Measurements from ENCODE around the gene BORCS5.

The BORCS5 gene

GRCh38 chr12:12353807-12354206 lies 3.1 kb upstream of the BORCS5 start:
- no peak for DNase-seq

- no peak for DNase-seq
Measured at GRCh38 chr12:12356467-12356895, 397 bp upstream of the BORCS5 start.

DNA sequence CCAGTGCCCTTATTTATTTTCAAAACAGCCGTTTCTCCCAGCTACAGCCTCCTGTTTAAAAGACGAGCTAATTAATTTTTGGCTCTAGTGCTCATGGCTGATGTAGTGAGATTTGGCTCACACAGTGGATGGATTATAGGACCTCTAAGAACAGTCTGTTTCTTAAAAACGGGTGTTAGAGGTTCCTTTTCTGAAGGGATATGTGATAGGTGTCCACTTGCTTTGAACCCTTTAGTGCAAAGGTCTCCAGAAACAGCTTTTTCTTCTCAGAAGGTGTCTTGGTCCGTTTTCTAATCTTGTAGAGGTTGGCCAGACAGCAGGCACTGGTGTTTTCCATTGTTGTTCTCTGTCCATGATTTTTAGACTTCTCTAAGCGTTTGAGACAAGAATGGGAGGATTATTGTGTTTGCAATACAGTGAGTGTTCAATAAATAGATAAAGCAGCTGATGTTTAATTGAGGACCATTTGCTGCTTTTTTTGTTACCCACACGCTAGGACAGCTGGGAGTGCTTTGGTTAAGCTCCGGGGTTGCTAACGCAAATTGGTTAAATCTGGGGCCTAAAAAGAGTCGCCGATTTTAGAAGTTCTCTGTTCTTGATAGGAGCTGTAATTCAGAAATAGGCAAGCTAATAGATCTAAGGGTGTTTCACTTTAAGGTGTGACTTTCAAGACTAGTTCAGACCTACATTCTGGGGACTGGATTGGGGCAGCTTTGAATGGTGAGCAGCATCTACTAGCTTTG lies 1.0 kb downstream of the BORCS5 start:
- peak; percentile 61 for DNase-seq

DNA sequence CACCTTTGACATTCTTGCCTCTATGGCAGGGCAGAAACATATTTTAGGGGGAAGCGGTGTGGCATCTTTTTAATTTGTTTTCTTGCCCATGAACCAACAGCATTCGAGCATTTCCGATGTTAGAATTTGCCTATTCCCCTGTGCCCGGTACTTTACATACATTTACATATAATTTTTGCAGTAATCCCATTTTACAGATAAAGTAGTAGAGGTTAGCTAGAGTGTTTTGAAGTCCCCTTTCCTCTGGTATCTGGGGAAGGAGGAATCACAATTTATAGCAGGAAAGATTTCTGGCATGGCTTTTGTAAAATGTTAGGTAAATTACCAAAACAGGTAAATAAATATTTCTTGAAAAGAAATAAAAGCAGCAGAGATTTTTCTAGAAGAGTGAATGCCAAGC lies 1.6 kb downstream of the BORCS5 start:
- DNase-seq, result no peak

- DNase-seq, result no peak
Measured at GRCh38 chr12:12364787-12365445, 8.0 kb downstream of the BORCS5 start.

DNA sequence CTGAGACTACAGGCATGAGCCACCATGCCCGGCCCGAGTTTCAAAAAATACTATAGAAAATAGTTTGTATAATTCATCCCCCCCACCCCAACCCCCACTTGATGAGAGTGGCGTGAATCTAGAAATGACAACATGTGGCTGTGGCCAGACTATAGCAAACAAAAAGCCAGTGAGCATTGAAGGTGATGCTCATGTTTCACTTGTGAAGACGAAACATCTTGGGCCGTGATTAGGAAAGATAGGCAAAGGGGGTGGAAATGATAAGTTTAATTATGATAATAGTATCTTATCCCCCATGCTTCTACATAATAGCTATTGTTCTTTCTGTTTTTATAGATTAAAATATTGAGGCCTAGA lies 8.5 kb downstream of the BORCS5 start:
- DNase-seq, result no peak

- DNase-seq, result no peak
Measured at GRCh38 chr12:12365931-12366431, 9.1 kb downstream of the BORCS5 start.

DNA sequence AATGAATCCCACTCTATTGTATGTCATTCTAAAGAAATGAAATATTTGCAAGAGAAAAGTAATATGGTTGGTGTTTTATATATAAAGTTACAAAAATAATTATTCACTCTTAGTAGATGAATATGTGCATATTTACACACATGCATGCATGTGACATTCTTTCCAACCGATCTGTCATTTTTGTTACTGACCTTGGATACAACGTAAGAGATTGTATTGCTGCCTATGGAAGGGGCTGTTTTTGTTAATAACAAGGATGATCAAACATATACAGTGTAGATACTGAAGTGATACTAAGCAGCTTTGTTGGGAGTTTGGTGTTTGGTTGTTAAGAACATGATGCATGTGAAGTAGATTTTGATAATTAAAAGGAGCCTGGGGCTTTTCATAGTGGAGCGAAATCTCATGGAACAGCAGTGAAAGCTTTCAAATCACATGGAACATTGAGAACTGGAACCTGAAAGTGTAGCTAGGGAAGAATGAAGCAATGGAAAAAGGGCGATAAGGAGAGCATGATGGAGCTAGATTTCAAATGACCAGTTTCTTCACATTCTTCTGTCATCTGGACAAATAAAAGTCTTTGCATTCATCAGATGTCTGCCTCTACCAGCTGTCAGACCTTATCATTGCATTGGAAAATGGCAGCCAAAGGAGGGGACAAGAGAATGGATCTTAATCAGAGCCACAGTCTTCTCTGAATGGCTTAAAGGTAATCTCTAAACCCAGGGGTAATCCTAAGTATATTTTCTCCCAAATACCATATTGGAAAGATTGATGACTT lies 10.0 kb downstream of the BORCS5 start:
- no peak for DNase-seq

DNA sequence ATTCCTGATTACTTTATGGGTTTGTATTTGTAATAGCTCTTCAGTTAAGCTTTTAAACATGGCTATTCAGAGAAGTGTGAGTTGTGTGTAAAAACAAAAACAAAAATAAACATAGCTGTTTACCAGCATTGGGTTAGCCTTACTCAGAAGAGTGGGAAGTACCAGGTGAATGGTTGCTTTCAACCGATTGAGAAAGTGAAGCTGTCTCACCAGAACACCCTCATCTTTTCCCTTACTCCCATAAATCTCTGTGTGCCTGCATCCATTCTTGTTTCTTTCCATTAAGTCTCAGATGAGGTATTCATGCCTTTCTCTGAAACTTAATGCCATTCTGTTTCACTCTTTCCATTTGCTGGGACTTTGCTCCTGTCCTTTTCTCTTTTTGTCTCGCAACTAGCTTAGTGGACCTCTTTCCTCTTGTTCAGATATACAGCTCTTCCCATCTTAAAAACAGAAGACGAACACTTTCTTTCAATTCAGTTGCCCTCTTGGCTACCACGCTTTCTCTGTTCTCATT lies 10.7 kb downstream of the BORCS5 start:
- no peak for DNase-seq

GRCh38 chr12:12372946-12373722 lies 16.3 kb downstream of the BORCS5 start:
- no peak for DNase-seq

DNA sequence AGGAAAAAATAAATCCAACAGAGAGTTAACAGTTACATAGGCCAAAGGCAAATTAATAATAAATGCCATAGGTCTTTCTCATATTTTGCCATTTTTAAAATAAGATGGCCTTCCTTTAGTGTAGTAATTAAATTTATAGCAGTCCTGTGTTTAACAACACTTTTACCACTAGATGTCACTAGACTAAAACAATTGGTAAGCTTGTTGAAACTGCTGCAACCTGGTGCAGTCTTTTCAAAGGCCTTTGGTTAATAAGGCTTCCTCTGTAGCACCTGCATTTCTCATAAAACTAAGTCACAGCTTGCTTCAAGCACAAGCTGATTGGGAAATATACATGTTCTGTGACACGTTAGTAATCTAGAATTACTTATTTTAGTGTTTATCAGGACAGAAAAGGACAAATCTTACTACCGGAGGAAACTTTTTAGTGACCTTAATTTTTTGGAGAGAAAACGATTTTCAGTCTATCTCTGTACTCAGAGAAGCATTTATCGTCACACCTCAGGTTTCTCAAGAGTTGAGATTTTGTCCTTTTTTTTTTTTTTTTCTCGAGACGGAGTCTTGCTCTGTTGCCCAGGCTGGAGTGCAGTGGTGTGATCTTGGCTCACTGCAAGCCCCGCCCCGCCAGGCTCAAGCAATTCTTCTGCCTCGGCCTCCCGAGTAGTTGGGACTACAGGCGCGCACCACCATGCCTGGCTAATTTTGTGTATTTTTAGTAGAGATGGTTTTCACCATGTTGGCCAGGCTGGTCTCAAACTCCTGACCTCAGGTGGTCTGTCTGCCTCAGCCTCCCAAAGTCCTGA lies 20.0 kb downstream of the BORCS5 start:
- peak; percentile 92 for DNase-seq

GRCh38 chr12:12378616-12379015 lies 21.7 kb downstream of the BORCS5 start:
- no peak for DNase-seq

- DNase-seq, result no peak
Measured at GRCh38 chr12:12379831-12380730, 23.2 kb downstream of the BORCS5 start.

GRCh38 chr12:12380949-12381593 lies 24.2 kb downstream of the BORCS5 start:
- no peak for DNase-seq

GRCh38 chr12:12381982-12382381 lies 25.1 kb downstream of the BORCS5 start:
- no peak for DNase-seq

GRCh38 chr12:12384571-12385340 lies 27.9 kb downstream of the BORCS5 start:
- DNase-seq, result no peak

GRCh38 chr12:12387501-12387900 lies 30.6 kb downstream of the BORCS5 start:
- DNase-seq, result no peak

DNA sequence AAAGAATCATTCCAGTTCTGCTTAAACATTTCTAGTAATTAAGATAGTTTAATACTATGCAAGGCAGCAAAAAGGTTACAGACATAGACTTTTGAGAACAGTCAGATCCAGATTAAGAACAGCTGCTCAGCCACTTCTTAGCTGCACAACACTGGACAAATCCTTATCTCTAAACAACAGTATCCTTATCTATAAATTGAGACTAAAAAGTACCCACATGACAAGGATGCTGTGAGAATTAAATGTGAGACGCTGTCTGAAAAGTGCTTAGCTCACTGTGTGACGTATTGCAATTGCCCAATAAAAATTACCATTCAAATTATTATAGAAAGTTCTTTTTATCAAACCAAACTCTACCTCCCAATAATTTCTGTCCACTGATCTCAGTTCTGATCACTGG lies 35.5 kb downstream of the BORCS5 start:
- DNase-seq, result no peak

GRCh38 chr12:12393171-12393570 lies 36.3 kb downstream of the BORCS5 start:
- DNase-seq, result no peak
